Renal cortex interstitium (tissue), 15 donors: ENCODE results near the gene LMNA. TPM values are rescaled to one million over a fixed set of nuclear protein-coding genes. Genes with fewer than 3 reads are reported as not detected.
"Not testable (repeated sequence)": the region's sequence is repeated elsewhere in the genome, so short reads cannot be mapped to it uniquely, and the experiment has no call there.

Source experiments
- DNase-seq, 11 donors: peaks; one replicate each; pipeline ENCODE4 v3.0.0-alpha.2; 2013; ENCODE audit warnings: low read depth in 9 of 11, low spot score in 4 of 11; ENCODE audit errors: extremely low read depth in 1 of 11
- long read RNA-seq, 16 experiments: transcript quantifications; one replicate each; lab custom pipeline, GENCODE V29; 2026
- polyA plus RNA-seq, 3 donors: library from polyadenylated mRNA; unstranded; fragments of 120-200 nt; gene quantifications; one replicate each; pipeline ENCODE4 v1.2.1, GENCODE V29; 2013; ENCODE audit not compliant: insufficient read length in 3 of 3

The LMNA gene
- 100 to 1,000 TPM in 1 of 3 donors, 10 to 100 TPM in 2; 67.7 to 140 (median 93.9) TPM for polyA plus RNA-seq
- long read RNA-seq, donor 1, partial matches to known transcripts = 11 of 13 reads
- long read RNA-seq, donor 1, other reads (novel, unspliced or antisense) = 0 of 13 reads
- long read RNA-seq, donor 2, transcript LMNA-206 (12 exons, 3,190 nt) = major isoform, 5 of 25 reads
- long read RNA-seq, donor 2, partial matches to known transcripts = 18 of 25 reads
- long read RNA-seq, donor 2, other reads (novel, unspliced or antisense) = 0 of 25 reads
- long read RNA-seq, donor 3, transcript LMNA-206 (12 exons, 3,190 nt) = major isoform, 18 of 45 reads
- long read RNA-seq, donor 3, partial matches to known transcripts = 23 of 45 reads
- long read RNA-seq, donor 3, other reads (novel, unspliced or antisense) = 0 of 45 reads
- long read RNA-seq, donor 4, transcript LMNA-206 (12 exons, 3,190 nt) = major isoform, 5 of 30 reads
- long read RNA-seq, donor 4, partial matches to known transcripts = 24 of 30 reads
- long read RNA-seq, donor 4, other reads (novel, unspliced or antisense) = 0 of 30 reads
- long read RNA-seq, donor 5 = 0 reads
- long read RNA-seq, donor 6, partial matches to known transcripts = 17 of 20 reads
- long read RNA-seq, donor 6, other reads (novel, unspliced or antisense) = 0 of 20 reads
- long read RNA-seq, donor 7, transcript LMNA-206 (12 exons, 3,190 nt) = major isoform, 5 of 20 reads
- long read RNA-seq, donor 7, partial matches to known transcripts = 14 of 20 reads
- long read RNA-seq, donor 7, other reads (novel, unspliced or antisense) = 0 of 20 reads
- long read RNA-seq, donor 8, transcript LMNA-206 (12 exons, 3,190 nt) = major isoform, 9 of 52 reads
- long read RNA-seq, donor 8, partial matches to known transcripts = 41 of 52 reads
- long read RNA-seq, donor 8, other reads (novel, unspliced or antisense) = 0 of 52 reads
- long read RNA-seq, donor 9, transcript LMNA-206 (12 exons, 3,190 nt) = major isoform, 7 of 42 reads
- long read RNA-seq, donor 9, partial matches to known transcripts = 35 of 42 reads
- long read RNA-seq, donor 9, other reads (novel, unspliced or antisense) = 0 of 42 reads
- long read RNA-seq, donor 10, transcript LMNA-206 (12 exons, 3,190 nt) = major isoform, 7 of 29 reads
- long read RNA-seq, donor 10, partial matches to known transcripts = 19 of 29 reads
- long read RNA-seq, donor 10, other reads (novel, unspliced or antisense) = 0 of 29 reads
- long read RNA-seq, donor 11, transcript LMNA-206 (12 exons, 3,190 nt) = major isoform, 7 of 17 reads
- long read RNA-seq, donor 11, partial matches to known transcripts = 6 of 17 reads
- long read RNA-seq, donor 11, other reads (novel, unspliced or antisense) = 0 of 17 reads
- long read RNA-seq, donor 12, partial matches to known transcripts = 5 of 10 reads
- long read RNA-seq, donor 12, other reads (novel, unspliced or antisense) = 0 of 10 reads
- long read RNA-seq, donor 13, transcript LMNA-206 (12 exons, 3,190 nt) = major isoform, 11 of 101 reads
- long read RNA-seq, donor 13, partial matches to known transcripts = 88 of 101 reads
- long read RNA-seq, donor 13, other reads (novel, unspliced or antisense) = 0 of 101 reads
- long read RNA-seq, donor 14, partial matches to known transcripts = 16 of 20 reads
- long read RNA-seq, donor 14, other reads (novel, unspliced or antisense) = 0 of 20 reads
- long read RNA-seq, donor 15, partial matches to known transcripts = 5 of 9 reads
- long read RNA-seq, donor 15, other reads (novel, unspliced or antisense) = 0 of 9 reads
- long read RNA-seq, donor 16, transcript LMNA-206 (12 exons, 3,190 nt) = major isoform, 10 of 79 reads
- long read RNA-seq, donor 16, partial matches to known transcripts = 67 of 79 reads
- long read RNA-seq, donor 16, other reads (novel, unspliced or antisense) = 0 of 79 reads

DNA sequence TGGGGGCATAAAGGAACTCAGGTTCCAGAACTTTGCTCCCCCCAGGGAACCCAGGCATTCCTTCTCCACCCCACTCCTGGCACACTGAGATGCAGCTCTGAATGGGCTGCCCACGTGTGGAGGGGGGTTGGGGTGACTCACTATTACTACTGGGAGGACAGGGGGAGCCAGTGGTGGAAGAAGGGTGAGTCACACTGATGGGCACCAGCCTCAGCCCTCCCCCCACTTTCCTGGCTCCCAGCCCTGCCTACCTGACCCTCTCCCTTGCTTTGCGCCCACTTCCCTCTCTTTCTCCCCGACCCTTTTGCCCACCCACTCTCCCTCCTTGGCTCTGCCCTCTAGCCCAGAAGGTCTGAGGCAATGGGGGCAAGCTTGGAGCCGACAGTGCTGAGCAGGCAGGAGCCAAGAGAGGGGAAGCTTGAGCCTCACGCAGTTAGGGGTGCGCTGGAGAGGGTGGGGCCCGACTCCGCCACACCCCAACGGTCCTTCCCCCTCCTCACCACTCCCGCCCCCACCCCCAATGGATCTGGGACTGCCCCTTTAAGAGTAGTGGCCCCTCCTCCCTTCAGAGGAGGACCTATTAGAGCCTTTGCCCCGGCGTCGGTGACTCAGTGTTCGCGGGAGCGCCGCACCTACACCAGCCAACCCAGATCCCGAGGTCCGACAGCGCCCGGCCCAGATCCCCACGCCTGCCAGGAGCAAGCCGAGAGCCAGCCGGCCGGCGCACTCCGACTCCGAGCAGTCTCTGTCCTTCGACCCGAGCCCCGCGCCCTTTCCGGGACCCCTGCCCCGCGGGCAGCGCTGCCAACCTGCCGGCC is at the start of gene LMNA:
LMNA (plus strand) TSS at position 611 of the 818 bp plus-strand sequence. CDS start 208 bp downstream, outside the sequence.
- peak in 1 of 11 donors; percentile 65 for DNase-seq

DNA sequence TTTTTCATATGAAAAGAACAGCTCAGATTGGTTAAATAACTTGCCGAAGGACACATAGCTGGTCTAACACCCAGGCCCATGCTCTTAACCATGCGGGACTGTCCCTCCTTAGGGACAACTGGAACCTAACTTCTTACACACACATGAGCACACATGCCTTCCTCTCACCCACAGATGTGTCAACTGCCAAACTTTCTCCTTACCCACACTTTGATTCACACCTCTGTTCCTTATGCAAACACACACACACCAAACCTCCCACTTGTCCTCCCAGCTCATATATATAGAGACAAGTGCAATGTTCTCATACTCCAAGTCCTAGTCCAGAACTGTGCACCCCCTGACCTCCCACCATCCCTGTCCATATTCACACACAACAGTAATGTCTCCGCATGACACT is 49.3 kb upstream of the LMNA start:
- no peak for DNase-seq

DNA sequence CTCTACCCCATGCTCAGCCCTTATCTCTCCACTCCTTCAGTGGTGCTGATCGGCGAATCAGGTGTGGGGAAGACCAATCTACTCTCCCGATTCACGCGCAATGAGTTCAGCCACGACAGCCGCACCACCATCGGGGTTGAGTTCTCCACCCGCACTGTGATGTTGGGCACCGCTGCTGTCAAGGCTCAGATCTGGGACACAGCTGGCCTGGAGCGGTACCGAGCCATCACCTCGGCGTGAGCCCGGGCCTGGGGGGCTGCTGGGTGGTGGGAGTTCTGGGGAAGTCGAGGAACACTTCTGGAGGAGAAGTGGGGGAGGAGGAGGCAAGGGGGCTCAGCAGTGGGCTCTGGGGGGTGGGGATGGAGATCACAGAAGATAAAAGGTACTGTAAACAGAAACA is 48.6 kb upstream of the LMNA start:
- DNase-seq = no peak

DNA sequence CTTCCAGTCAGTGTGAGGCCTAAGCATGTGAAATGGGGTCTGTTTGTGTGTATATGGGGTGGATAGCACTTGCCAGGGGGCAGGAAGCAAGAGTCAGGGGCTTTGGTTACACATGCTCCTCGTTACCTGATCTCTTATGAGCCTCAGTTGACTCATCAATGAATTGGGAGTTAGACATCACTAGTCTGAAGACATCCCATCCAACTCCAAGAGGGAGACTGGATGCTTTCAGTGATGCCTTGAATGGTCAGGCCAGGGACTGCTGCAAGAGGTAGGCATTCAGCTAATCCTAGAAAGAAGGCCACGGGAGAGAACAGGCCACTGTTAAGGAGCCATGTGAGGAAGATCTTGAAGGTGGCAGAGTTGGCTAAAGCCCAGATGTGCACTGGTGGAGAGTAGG is 47.2 kb upstream of the LMNA start:
- no peak for DNase-seq

DNA sequence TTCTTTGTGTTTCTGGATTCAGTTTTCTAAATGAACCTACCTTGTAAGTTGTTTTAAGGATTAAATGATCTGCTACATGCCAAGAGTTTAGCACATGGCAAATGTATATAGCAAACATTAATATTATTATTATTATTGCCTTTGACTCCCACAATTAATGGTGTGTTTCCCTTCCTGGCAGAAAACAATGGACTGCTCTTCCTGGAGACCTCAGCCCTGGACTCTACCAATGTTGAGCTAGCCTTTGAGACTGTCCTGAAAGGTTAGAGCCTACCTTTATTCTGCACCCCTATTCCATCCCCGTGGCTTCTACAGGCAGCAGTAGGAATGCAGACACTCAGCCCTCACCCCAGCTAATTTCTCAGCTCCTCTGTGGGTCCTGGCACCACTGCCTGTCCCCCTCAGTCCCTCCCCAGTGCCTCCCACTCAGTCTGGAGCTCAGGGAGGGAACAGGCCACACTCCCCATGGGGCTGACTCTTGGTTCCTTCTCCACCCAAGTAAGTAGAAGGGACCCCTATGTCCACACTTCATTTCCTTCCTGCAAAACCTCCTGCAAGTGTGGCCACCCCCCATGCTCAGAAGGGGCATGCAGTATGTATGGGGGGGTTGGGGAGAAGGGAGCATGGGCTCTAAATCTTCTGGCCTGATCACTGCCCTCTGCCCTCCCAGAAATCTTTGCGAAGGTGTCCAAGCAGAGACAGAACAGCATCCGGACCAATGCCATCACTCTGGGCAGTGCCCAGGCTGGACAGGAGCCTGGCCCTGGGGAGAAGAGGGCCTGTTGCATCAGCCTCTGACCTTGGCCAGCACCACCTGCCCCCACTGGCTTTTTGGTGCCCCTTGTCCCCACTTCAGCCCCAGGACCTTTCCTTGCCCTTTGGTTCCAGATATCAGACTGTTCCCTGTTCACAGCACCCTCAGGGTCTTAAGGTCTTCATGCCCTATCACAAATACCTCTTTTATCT is 44.7 kb upstream of the LMNA start:
- DNase-seq = no peak

DNA sequence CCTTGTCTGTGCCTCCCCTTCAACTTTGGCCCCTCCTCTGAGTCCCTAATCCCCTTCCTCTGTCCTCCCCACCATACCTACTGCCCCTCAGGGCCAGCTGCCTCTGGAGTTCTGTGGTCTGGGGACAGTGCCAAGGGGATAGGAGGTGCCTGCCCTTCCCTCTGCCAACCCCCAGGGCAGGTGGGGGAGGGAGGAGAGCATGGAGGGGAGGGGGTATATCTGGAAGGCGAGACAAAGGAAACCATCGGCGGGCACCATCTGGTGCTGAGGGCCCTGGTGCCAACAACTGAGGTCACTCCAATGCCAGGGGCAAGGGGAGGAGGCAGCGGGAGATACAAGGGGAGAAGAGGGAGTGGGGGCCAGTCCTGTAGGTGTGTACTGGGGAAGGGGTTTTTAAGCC is 44.0 kb upstream of the LMNA start:
- no peak for DNase-seq

DNA sequence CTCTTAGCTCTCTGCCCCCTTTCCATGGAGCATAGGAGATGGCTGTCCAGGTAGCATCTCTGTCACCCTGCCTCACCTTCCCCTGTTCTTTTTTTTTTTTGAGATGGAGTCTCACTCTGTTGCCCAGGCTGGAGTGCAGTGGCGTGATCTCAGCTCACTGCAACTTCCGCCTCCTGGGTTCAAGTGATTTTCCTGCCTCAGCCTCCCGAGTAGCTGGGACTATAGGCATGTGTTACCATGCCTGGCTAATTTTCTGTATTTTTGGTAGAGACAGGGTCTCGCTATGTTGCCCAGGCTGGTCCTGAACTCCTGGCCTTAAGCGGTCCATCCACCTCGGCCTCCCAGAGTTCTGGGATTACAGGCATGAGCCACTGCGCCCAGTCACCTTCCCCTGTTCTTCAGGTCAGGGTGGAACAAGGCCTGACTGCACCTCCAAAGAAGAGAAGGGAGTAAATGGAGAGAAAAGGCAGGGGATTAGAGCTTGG is 43.1 kb upstream of the LMNA start:
- not testable (repeated sequence) for DNase-seq

DNA sequence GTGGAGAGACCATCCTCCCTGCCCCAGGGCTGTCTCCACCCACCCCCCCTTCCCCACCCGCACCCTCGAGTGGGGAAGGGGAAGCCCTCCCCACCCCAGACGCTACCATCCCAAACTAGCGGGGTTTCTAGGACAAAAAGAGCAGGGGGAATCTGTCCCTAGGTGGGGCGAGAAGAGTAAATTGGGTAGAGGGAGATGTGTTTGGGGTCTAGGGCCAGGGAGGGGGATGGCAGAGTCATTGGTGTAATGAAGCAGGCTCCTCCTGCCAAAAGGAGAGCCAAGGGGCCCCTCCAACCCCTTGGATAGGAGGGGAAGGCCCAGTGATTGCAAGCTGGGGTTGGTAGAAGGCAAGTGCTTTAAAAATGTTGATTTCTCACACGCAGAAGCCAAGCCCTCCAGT is 42.3 kb upstream of the LMNA start:
- DNase-seq = no peak

DNA sequence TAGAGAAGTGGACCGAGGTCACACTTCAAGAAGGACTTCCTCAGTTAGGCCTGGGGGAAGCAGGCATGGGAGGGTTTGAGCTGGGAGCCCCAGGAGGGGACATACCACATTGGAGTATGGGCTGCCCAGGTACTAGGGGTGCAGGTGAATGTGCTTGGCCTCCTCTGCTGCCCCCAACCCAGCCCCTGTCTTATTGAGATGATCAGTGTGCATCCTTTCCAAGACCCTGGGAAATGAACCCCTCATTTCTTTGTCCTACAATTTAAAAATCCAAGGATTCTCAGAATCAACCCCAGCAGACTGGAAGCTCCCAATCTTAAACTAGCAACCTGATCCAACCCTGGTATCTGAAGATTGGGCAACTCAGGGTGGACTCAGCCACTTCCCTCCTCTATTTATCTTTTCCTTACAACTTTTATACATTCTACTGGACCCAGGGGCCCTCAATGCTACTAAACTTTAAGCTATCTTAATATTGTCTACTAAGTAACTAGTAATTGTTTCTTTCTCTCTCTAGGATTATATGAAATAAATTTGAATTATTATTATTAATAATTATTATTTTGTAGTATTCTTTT is 41.3 kb upstream of the LMNA start:
- DNase-seq = no peak

DNA sequence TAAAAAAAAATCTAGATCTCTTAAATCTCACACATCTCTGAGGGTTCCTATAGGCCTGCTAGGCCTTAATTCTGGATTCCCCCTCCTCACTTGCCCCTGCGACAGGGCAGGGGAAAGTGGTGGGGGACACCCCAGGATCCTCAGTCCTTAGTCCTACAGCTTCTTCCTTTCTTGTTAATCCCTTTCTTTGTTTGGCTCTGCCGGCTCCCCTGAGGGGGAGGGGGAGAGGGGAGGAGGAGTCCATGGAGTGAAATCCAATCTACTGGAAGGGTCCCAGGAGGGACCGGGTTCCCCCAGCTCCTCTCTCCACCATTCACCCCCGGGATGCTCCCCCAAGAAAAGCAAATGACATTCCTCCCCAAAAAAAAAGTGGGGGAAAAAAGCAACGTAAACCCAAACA is 40.8 kb upstream of the LMNA start:
- DNase-seq = no peak

DNA sequence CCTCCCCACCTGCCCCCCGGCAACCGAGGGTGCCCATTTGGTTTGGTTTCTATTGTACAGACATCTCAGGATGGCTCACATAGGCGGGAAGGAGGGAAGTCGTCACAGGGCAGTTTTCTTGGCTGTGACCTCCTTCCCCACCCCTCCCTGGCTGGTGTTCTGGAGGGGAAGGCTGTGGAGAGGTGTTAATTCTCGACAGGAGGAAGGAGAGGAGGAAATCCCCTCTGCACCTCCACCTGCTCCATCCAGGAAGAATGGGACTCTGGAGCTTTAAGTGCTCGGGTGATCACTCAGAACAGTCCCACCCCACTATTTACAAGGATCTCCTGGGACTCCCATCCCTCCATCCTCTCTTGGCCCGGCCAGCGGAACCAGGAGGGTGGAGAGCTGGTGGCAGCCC is 39.9 kb upstream of the LMNA start:
- no peak for DNase-seq

DNA sequence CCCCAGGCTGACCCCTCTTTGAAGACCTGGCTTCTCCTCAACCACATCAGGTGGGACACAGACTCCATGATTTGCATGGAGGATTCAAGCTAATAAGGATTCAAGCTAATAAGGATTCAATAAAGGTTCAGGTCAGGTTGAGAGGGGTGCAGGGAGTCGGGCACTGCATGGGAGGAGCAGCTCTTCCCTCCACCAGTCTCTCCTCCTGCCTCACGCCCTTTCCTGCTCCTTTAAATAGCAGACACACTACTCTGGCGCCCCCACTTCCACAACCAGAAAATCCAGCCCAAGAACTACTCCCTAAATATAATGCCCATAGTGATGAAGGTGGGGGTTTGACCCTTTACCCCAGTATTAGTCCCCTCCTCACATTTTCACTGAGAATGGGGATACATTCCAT is 39.3 kb upstream of the LMNA start:
- DNase-seq = no peak

DNA sequence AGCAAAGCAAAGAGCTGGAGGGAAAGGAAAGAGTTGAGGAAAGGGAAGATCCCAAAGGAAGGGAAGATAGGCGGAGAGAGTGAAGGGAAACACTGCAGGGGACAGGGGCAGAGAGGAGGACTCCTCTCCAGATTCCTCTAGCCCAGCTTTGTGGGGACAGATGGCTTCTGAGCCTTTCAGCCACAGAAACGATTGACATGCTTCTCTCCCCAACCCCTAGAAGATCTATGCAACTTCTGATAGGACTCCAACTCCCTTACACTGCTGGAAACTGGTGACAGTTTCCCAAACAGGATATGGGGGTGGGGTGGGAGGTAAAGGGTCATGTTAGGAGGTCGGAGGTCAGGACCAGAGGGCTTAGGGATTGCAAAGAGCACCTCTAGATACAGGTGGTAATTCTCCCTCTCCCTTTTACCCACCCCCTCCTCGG is 38.7 kb upstream of the LMNA start:
- no peak for DNase-seq

DNA sequence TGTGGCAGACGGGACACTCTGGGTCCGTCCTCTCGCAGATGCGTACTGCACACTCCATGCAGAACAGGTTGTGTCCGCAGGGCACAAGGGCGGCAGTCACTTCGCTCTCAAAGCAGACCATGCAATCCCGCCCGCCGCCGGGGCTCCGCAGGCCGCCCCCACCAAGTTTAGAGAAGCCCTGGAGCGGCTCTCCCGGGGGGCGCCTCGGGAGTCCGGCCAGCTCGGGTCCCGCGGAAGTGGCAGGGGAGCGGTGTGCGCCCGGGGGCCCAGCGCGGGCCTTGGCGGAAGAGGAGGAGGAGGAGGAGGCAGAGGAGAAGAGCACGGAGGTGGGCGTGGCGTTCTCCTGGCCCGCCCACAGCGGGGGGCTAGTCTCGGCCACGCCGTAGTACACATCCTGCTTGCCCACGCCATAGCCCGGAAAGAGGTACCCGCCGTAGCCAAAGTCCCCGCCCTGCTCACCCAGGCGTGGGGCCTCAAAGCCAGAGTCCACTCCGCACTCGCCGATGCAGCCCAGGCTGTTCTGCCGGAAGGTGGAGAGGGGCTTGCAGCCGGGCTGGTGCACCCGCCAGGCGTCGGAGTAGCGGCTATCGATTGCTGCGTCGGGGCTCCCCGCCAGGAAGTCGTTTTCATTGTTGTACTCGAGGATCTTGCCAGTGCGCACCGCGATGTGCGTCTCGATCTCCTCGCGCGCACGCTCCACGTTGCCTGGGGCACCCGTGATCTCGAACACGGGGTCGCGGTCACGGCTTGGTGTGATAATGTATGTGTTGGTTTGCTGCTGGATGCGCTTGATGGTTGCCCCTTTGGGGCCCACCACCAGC is 37.7 kb upstream of the LMNA start:
- no peak for DNase-seq

DNA sequence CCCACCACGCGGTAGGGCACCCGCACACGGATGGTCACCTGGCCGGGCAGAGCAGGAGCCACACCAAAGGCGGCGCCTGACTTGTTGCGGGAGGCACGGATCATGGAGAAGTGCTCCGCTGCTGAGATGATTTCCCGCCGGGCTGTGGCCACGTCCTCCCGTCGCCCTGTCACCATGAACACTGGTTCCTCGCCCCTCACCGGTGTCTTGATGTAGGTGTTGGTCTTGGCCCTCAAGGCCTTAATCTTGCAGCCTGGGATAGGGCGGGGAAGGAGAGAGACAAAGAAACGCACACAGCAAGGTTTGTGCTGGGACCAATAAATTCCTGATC is 37.1 kb upstream of the LMNA start:
- no peak for DNase-seq
